ENCODE data around the gene ZMYND8. TPM values are rescaled to one million over a fixed set of nuclear protein-coding genes. Genes with fewer than 3 reads are reported as not detected.

Gene ZMYND8
- total RNA-seq, 1 experiment from 2014 or later: 53.1 TPM

DNA sequence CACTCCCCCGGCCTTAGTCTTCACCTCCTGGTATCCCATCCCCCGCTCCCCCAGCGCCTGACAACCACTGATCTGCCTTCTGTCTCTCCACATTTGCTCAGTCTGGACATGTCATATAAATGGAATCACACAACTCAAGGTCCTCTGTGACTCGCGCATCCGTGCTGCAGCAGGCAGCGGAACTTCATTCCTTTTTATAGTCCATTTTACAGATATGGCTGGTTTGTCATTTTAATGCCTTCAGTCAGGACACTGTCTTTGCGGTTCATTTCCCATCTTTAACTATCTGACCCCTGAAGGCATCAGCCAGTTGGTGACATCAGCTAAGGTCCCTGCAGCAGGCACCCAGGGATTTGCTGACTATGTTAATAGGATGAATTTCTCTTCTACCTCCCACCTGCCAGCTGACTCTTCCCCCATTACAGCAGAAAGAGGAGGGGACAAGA, 125.7 kb downstream of the ZMYND8 start:
- no TSS peak for BruUV-seq (replicated peaks)
- TF ChIP-seq, protein P1, sequence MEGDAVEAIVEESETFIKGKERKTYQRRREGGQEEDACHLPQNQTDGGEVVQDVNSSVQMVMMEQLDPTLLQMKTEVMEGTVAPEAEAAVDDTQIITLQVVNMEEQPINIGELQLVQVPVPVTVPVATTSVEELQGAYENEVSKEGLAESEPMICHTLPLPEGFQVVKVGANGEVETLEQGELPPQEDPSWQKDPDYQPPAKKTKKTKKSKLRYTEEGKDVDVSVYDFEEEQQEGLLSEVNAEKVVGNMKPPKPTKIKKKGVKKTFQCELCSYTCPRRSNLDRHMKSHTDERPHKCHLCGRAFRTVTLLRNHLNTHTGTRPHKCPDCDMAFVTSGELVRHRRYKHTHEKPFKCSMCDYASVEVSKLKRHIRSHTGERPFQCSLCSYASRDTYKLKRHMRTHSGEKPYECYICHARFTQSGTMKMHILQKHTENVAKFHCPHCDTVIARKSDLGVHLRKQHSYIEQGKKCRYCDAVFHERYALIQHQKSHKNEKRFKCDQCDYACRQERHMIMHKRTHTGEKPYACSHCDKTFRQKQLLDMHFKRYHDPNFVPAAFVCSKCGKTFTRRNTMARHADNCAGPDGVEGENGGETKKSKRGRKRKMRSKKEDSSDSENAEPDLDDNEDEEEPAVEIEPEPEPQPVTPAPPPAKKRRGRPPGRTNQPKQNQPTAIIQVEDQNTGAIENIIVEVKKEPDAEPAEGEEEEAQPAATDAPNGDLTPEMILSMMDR (IDR thresholded peaks at IDR 0.05; ENCODE audit: unreplicated experiment): no peak
- Mint-ChIP-seq H3K36me3 (ENCODE audit: insufficient read depth, unreplicated experiment) (peaks cover 51% of the 10 kb centered on the region), H3K9me3 (ENCODE audit: low read depth, unreplicated experiment) (no peaks in the 10 kb centered on the region), H3K4me3 (ENCODE audit: low read depth, unreplicated experiment) (no peak overlapping the region), H3K27ac (ENCODE audit: unreplicated experiment) (no peak overlapping the region), H3K27me3 (ENCODE audit: unreplicated experiment) (no peaks in the 10 kb centered on the region), H3K4me1 (ENCODE audit: low read depth, unreplicated experiment) (no peaks in the 10 kb centered on the region)
- intact Hi-C loops (cut with micrococcal nuclease; ENCODE audit: unreplicated experiment): no loop called here
- CTCF ChIA-PET: interaction anchor here (0.7 kb wide), 1 partner anchor 206 kb away, joined by 3 read pairs; no protein-coding TSS in a partner anchor
- DNase-seq: no peak

DNA sequence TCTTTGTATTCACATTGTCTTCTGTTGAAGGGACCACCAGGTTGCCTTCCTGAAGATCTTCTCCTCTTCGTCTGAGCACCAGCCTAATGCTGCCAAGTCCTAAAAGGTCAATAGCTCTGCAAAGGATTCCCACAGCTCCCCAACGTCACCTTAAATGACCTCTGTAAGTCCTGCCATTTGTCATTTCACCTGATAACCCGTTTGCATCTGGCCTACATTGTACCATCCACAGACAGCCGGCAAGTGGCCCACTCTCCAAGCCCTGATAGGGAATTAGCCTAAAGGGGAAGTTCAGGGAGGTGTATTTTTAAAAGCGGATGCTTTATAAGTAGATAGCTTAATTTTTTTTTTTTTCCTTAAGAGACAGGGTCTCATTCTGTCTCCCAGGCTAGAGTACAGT, 127.8 kb downstream of the ZMYND8 start:
- no TSS peak for BruUV-seq (replicated peaks)
- CTCF ChIA-PET: interaction anchor here (0.6 to 1.3 kb wide), 2 partner anchors 10 to 23 kb away, joined by 3 read pairs; no protein-coding TSS in a partner anchor
- intact Hi-C loops (cut with micrococcal nuclease; ENCODE audit: unreplicated experiment): no loop called here
- no peak for DNase-seq
- Mint-ChIP-seq H3K9me3 (ENCODE audit: low read depth, unreplicated experiment) (no peaks in the 10 kb centered on the region), H3K27ac (ENCODE audit: unreplicated experiment) (no peak overlapping the region), H3K36me3 (ENCODE audit: insufficient read depth, unreplicated experiment) (peaks cover 57% of the 10 kb centered on the region), H3K27me3 (ENCODE audit: unreplicated experiment) (no peaks in the 10 kb centered on the region), H3K4me3 (ENCODE audit: low read depth, unreplicated experiment) (no peak overlapping the region), H3K4me1 (ENCODE audit: low read depth, unreplicated experiment) (no peaks in the 10 kb centered on the region)
- TF ChIP-seq, protein P1 (IDR thresholded peaks at IDR 0.05; ENCODE audit: unreplicated experiment): no peak

DNA sequence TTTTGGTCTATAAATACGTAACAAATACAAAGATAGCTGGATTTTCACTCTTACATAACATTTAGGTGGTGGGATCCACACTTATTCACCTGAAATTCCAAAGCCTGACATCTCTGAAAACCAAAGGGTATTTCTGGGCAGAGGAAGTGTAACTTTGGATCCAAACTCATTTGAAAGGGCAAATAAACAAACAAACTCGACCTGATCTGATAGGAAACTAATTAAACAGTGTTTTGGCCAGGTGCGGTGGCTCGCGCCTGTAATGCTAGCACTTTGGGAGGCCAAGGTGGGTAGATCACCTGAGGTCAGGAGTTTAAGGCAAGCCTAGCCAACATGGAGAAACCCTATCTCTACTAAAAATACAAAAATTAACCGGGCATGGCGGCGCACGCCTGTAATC, 128.9 kb downstream of the ZMYND8 start:
- DNase-seq: no peak
- no TSS peak for BruUV-seq (replicated peaks)
- CTCF ChIA-PET: interaction anchor here (0.5 kb wide), 1 partner anchor 8 kb away, joined by 5 read pairs; no protein-coding TSS in a partner anchor
- TF ChIP-seq, protein P1 (IDR thresholded peaks at IDR 0.05; ENCODE audit: unreplicated experiment): no peak
- Mint-ChIP-seq H3K4me3 (ENCODE audit: low read depth, unreplicated experiment) (no peak overlapping the region), H3K36me3 (ENCODE audit: insufficient read depth, unreplicated experiment) (peaks cover 46% of the 10 kb centered on the region), H3K4me1 (ENCODE audit: low read depth, unreplicated experiment) (no peaks in the 10 kb centered on the region), H3K27ac (ENCODE audit: unreplicated experiment) (no peak overlapping the region), H3K27me3 (ENCODE audit: unreplicated experiment) (no peaks in the 10 kb centered on the region), H3K9me3 (ENCODE audit: low read depth, unreplicated experiment) (no peaks in the 10 kb centered on the region)
- intact Hi-C loops (cut with micrococcal nuclease; ENCODE audit: unreplicated experiment): no loop called here

- no peak for DNase-seq
- H3K27ac Mint-ChIP-seq (ENCODE audit: unreplicated experiment): no peak overlapping the region
- no peaks in the 10 kb centered on the region for H3K9me3 Mint-ChIP-seq (ENCODE audit: low read depth, unreplicated experiment)
- peaks cover 50% of the 10 kb centered on the region for H3K36me3 Mint-ChIP-seq (ENCODE audit: insufficient read depth, unreplicated experiment)
- TF ChIP-seq, protein P1 (IDR thresholded peaks at IDR 0.05; ENCODE audit: unreplicated experiment): no peak
- no peaks in the 10 kb centered on the region for H3K27me3 Mint-ChIP-seq (ENCODE audit: unreplicated experiment)
- H3K4me1 Mint-ChIP-seq (ENCODE audit: low read depth, unreplicated experiment): no peaks in the 10 kb centered on the region
- intact Hi-C loops (cut with micrococcal nuclease; ENCODE audit: unreplicated experiment): no loop called here
- no TSS peak for BruUV-seq (replicated peaks)
- no peak overlapping the region for H3K4me3 Mint-ChIP-seq (ENCODE audit: low read depth, unreplicated experiment)
- CTCF ChIA-PET: no interaction called here
Measured at GRCh38 chr20:47227119-47227518, 129.4 kb downstream of the ZMYND8 start.
